H1 (cell line): ENCODE measurements around the gene MAP3K13. TPM values are rescaled to one million over a fixed set of nuclear protein-coding genes. Genes with fewer than 3 reads are reported as not detected.

Experiments used
- CTCF ChIA-PET: fragments of 300-600 bp; sonication (Branson Sonifier 250); formaldehyde crosslinking; loops from one replicate; lab custom pipeline; 2021; ENCODE audit not compliant: partially characterized antibody; lab: Charles Lee
- POLR2A ChIA-PET: fragments of 300-600 bp; sonication (Branson Sonifier 250); formaldehyde crosslinking; loops from one replicate; lab custom pipeline; 2021; ENCODE audit warnings: inconsistent platforms; ENCODE audit not compliant: partially characterized antibody; lab: Charles Lee
- DNase-seq, 2 experiments: peaks; one replicate each; pipeline versions ENCODE4 v3.0.0 to v3.0.0-alpha.2; 2010 to 2022; ENCODE audit warnings: low spot score in 2 of 2, low read depth in 1 of 2, mixed read lengths in 1 of 2
- FAIRE-seq: peaks from 2 replicates; lab custom pipeline; 2011; peaks lifted over from hg19 to GRCh38; lab: Jason Lieb, UNC
- H2AFZ ChIP-seq: 2 replicates; pipeline ENCODE4 v1.8.1; 2012; ENCODE audit warnings: low read length, inconsistent platforms
- H2AK5ac ChIP-seq: 2 replicates; pipeline ENCODE4 v1.6.1; 2013; ENCODE audit warnings: low read depth, low read length
- H2BK120ac ChIP-seq: replicated peaks from 2 replicates; pipeline ENCODE3; 2013; ENCODE audit warnings: low read depth, low read length, inconsistent platforms
- H2BK12ac ChIP-seq: 2 replicates; pipeline ENCODE4 v1.6.1; 2013; ENCODE audit warnings: low read depth, low read length
- H2BK15ac ChIP-seq: 2 replicates; pipeline ENCODE4 v1.6.1; 2013; ENCODE audit warnings: low read length
- H2BK20ac ChIP-seq: 2 replicates; pipeline ENCODE4 v1.6.1; 2013; ENCODE audit warnings: low read length
- H2BK5ac ChIP-seq: 2 replicates; pipeline ENCODE4 v1.6.1; 2013; ENCODE audit warnings: low read depth, low read length
- H3K14ac ChIP-seq: 2 replicates; pipeline ENCODE4 v1.6.1; 2013; ENCODE audit warnings: inconsistent platforms; ENCODE audit not compliant: insufficient read length
- H3K18ac ChIP-seq: 2 replicates; pipeline ENCODE4 v1.6.1; 2013; ENCODE audit warnings: low read length; ENCODE audit errors: extremely low read depth
- H3K23ac ChIP-seq: 2 replicates; pipeline ENCODE4 v1.6.1; 2013; ENCODE audit warnings: inconsistent platforms; ENCODE audit not compliant: insufficient read length
- H3K23me2 ChIP-seq: 2 replicates; pipeline ENCODE4 v1.6.1; 2013; ENCODE audit warnings: low read depth, low read length
- H3K27ac ChIP-seq: 2 replicates; pipeline ENCODE4 v1.6.1; 2011; ENCODE audit warnings: low read depth, low read length, inconsistent platforms
- H3K27me3 ChIP-seq, 4 experiments: replicated peaks in 1 of 4; 1 replicate in 1 of 4; 2 replicates in 3 of 4; pipeline versions ENCODE4 v1.6.1 to v1.8.1; 2011 to 2013; ENCODE audit warnings: low read length in 3 of 4, mild to moderate bottlenecking in 3 of 4, inconsistent platforms in 2 of 4, mixed read lengths in 2 of 4, moderate library complexity in 1 of 4; ENCODE audit not compliant: control insufficient read depth in 3 of 4, insufficient read depth in 3 of 4; ENCODE audit errors: extremely low read depth in 1 of 4
- H3K36me3 ChIP-seq, 4 experiments: 2 replicates each; pipeline versions ENCODE4 v1.6.1 to v1.8.1; 2011 to 2013; ENCODE audit warnings: mild to moderate bottlenecking in 4 of 4, low read length in 3 of 4, moderate library complexity in 2 of 4, control low read depth in 1 of 4, inconsistent platforms in 1 of 4; ENCODE audit not compliant: insufficient read depth in 4 of 4, control insufficient read depth in 2 of 4
- H3K4ac ChIP-seq: replicated peaks from 2 replicates; pipeline ENCODE3; 2013; ENCODE audit warnings: low read length, low read depth, mixed read lengths, inconsistent platforms; ENCODE audit not compliant: insufficient read length
- H3K4me1 ChIP-seq, 4 experiments: replicated peaks in 1 of 4; 1 replicate in 1 of 4; 2 replicates in 3 of 4; pipeline versions ENCODE4 v1.6.1 to v1.8.1; 2011 to 2013; ENCODE audit warnings: low read length in 3 of 4, inconsistent platforms in 2 of 4, mixed read lengths in 1 of 4; ENCODE audit not compliant: insufficient read depth in 4 of 4, control insufficient read depth in 3 of 4
- H3K4me2 ChIP-seq, 2 experiments: 2 replicates each; pipeline versions ENCODE4 v1.6.1 to v1.8.1; 2011 to 2013; ENCODE audit warnings: low read depth in 2 of 2, low read length in 2 of 2, control low read depth in 1 of 2, inconsistent platforms in 1 of 2, mild to moderate bottlenecking in 1 of 2; ENCODE audit not compliant: insufficient read depth in 1 of 2
- H3K4me3 ChIP-seq, 4 experiments: fragments of 200-600, 300-600 bp in 1 of 4; sonication (generic), shearing (Covaris generic), sonication (Bioruptor Twin) in 1 of 4; 2 replicates each; pipeline versions ENCODE4 v1.5.1 to v1.8.1; 2011 to 2016; ENCODE audit warnings: low read length in 4 of 4, low read depth in 3 of 4, control low read depth in 2 of 4, inconsistent platforms in 2 of 4, mild to moderate bottlenecking in 2 of 4, mixed read lengths in 1 of 4, moderate library complexity in 1 of 4; ENCODE audit not compliant: insufficient read depth in 2 of 4; ENCODE audit errors: extremely low read depth in 1 of 4
- H3K56ac ChIP-seq: replicated peaks from 2 replicates; pipeline ENCODE3; 2013; ENCODE audit warnings: low read depth, mild to moderate bottlenecking, mixed read lengths, low read length, inconsistent platforms; ENCODE audit not compliant: insufficient read length
- H3K79me1 ChIP-seq: 2 replicates; pipeline ENCODE4 v1.6.1; 2013; ENCODE audit warnings: low read depth, low read length, control low read depth
- H3K79me2 ChIP-seq, 2 experiments: 2 replicates each; pipeline versions ENCODE4 v1.6.1 to v1.8.1; 2012 to 2013; ENCODE audit warnings: low read length in 2 of 2, mild to moderate bottlenecking in 2 of 2, inconsistent platforms in 1 of 2; ENCODE audit not compliant: insufficient read depth in 2 of 2, control insufficient read depth in 1 of 2
- H3K9ac ChIP-seq, 4 experiments: replicated peaks in 1 of 4; 1 replicate in 1 of 4; 2 replicates in 3 of 4; pipeline versions ENCODE4 v1.6.1 to v1.8.1; 2011 to 2013; ENCODE audit warnings: low read depth in 3 of 4, low read length in 3 of 4, control low read depth in 2 of 4, mild to moderate bottlenecking in 2 of 4, moderate library complexity in 2 of 4, inconsistent platforms in 1 of 4; ENCODE audit errors: extremely low read depth in 1 of 4
- H3K9me3 ChIP-seq, 2 experiments: 2 replicates each; pipeline versions ENCODE4 v1.6.1 to v1.8.1; 2012 to 2013; ENCODE audit warnings: mild to moderate bottlenecking in 2 of 2, moderate library complexity in 2 of 2, control low read depth in 1 of 2, inconsistent platforms in 1 of 2, low read depth in 1 of 2, low read length in 1 of 2, mixed read lengths in 1 of 2; ENCODE audit not compliant: insufficient read depth in 2 of 2
- H4K20me1 ChIP-seq, 2 experiments: replicated peaks in 1 of 2; 2 replicates each; pipeline versions ENCODE3 to v1.8.1; 2011 to 2013; ENCODE audit warnings: inconsistent platforms in 2 of 2, low read length in 2 of 2, mild to moderate bottlenecking in 1 of 2; ENCODE audit not compliant: insufficient read depth in 2 of 2, control insufficient read depth in 1 of 2
- H4K5ac ChIP-seq: 2 replicates; pipeline ENCODE4 v1.6.1; 2013; ENCODE audit warnings: low read length, low read depth, mixed read lengths, inconsistent platforms; ENCODE audit not compliant: insufficient read length
- H4K8ac ChIP-seq: 2 replicates; pipeline ENCODE4 v1.8.0; 2013; ENCODE audit warnings: mild to moderate bottlenecking, moderate library complexity, low read length, inconsistent platforms; ENCODE audit not compliant: insufficient read depth; ENCODE audit errors: extremely low read depth
- H4K91ac ChIP-seq: replicated peaks from 2 replicates; pipeline ENCODE3; 2013; ENCODE audit warnings: low read length, mixed read lengths, inconsistent platforms; ENCODE audit not compliant: insufficient read length
- BRCA1 ChIP-seq: IDR thresholded peaks from 2 replicates; pipeline ENCODE4 v1.6.1; 2012; ENCODE audit warnings: low read depth, low read length, improper control_type of control experiment
- CBX8 ChIP-seq: fragments of 300-800, 300-1000 bp; sonication (generic); IDR thresholded peaks from 2 replicates; pipeline ENCODE4 v1.7.1; 2016; ENCODE audit warnings: low read depth, low read length, borderline replicate concordance
- CEBPB ChIP-seq: IDR thresholded peaks from 2 replicates; pipeline ENCODE4 v1.6.1; 2012; ENCODE audit warnings: low read depth, low read length
- CHD2 ChIP-seq: IDR thresholded peaks from 2 replicates; pipeline ENCODE4 v1.6.1; 2012; ENCODE audit warnings: low read length, improper control_type of control experiment
- KDM1A ChIP-seq: fragments of 200-600, 300-600 bp; sonication (generic); IDR thresholded peaks from 2 replicates; pipeline ENCODE4 v1.7.1; 2016; ENCODE audit warnings: mild to moderate bottlenecking, low read length, borderline replicate concordance
- NANOG ChIP-seq: IDR thresholded peaks from 2 replicates; pipeline ENCODE4 v1.6.1; 2011; ENCODE audit warnings: low read length, low read depth, mild to moderate bottlenecking, inconsistent platforms; ENCODE audit not compliant: insufficient read depth, poor library complexity, severe bottlenecking
- TAF7 ChIP-seq: optimal IDR thresholded peaks from 2 replicates; pipeline ENCODE3; 2011; ENCODE audit warnings: low read depth, mild to moderate bottlenecking, inconsistent platforms, low read length, moderate library complexity, borderline replicate concordance
- WGBS, 2 experiments: shearing (Covaris generic) in 1 of 2; methylation state at CpG; one replicate each; pipeline versions ENCODE4 v1.1.6 to v1.1.7; 2013 to 2015; ENCODE audit warnings: low lambda C conversion rate in 2 of 2, mixed read lengths in 2 of 2, inconsistent platforms in 1 of 2, low coverage in 1 of 2, missing lambda C conversion rate in 1 of 2; ENCODE audit not compliant: insufficient replicate concordance in 2 of 2, insufficient coverage in 1 of 2, insufficient read length in 1 of 2; ENCODE audit errors: extremely low coverage in 1 of 2, missing lambda C conversion rate in 1 of 2; 5-methylcytosine and 5-hydroxymethylcytosine counted together
- polyA plus RNA-seq, 7 experiments: library from polyadenylated mRNA; depleted of rRNA in 3 of 7; stranded (reverse) in 5 of 7; unstranded in 2 of 7; fragments of >200 nt in 5 of 7; fragments of 200-250 nt in 2 of 7; gene quantifications; 1 replicate in 5 of 7; 2 replicates in 1 of 7; 4 replicates in 1 of 7; pipeline versions ENCODE4 v1.2.1 to v1.2.3, GENCODE V29; 2011 to 2013; ENCODE audit warnings: missing spikeins in 2 of 7, mixed read lengths in 2 of 7
- total RNA-seq: library from RNA; stranded (reverse); fragmentation: NEBNext Ultra II Directional; extraction: Animal tissue kit (Norgen Biotek cat#: 25700); gene quantifications from 2 replicates; pipeline ENCODE4 v1.2.1, GENCODE V29; 2021

MAP3K13 gene
- total and polyA plus RNA-seq, 2 of the 8 experiments (the other 6 are each of a cell fraction or from before 2014, with no cell fraction given) = 6.8 to 17.9 TPM

- Histone ChIP-seq H4K91ac (no peak overlapping the region), H2AK5ac (no peak overlapping the region), H3K27me3 (no peaks in the 10 kb centered on the region), H3K36me3 (no peaks in the 10 kb centered on the region), H2BK5ac (no peak overlapping the region), H3K27ac (no peak overlapping the region), H4K5ac (no peak overlapping the region), H3K79me2 (no peaks in the 10 kb centered on the region)
- CTCF ChIA-PET = interaction anchor here (1.0 to 1.2 kb wide), 2 partner anchors 8 to 34 kb away, joined by 3 to 4 read pairs; no protein-coding TSS in a partner anchor
- POLR2A ChIA-PET = no interaction called here
- TF ChIP-seq TAF7 (no peak), NANOG (no peak), KDM1A (no peak), CEBPB (no peak), CBX8 (no peak), BRCA1 (no peak), CHD2 (no peak)
- TF ChIP-seq, all 59 proteins: peak for 0
- no peak overlapping the region for H3K14ac ChIP-seq
- no peak overlapping the region for H4K8ac ChIP-seq
- H3K23ac ChIP-seq = no peak overlapping the region
- no peak overlapping the region for H3K9ac ChIP-seq
- H3K79me1 ChIP-seq = no peaks in the 10 kb centered on the region
- H2AFZ ChIP-seq = no peak overlapping the region
- FAIRE-seq = no peak
- 89% methylated on average over 7 of the region's 7 CpGs; no CpG with 5 or more reads in 1 of the 2 experiments for WGBS, 2 experiments
- H4K20me1 ChIP-seq = no peaks in the 10 kb centered on the region
- H3K4me3 ChIP-seq = no peak overlapping the region
- H3K18ac ChIP-seq = no peak overlapping the region
- H3K56ac ChIP-seq = no peak overlapping the region
- DNase-seq = no peak
- H3K4ac ChIP-seq = no peak overlapping the region
- no peak overlapping the region for H2BK20ac ChIP-seq
- no peak overlapping the region for H3K4me2 ChIP-seq
- no peak overlapping the region for H2BK12ac ChIP-seq
- no peak overlapping the region for H2BK15ac ChIP-seq
- H2BK120ac ChIP-seq = no peak overlapping the region
- H3K9me3 ChIP-seq = peaks cover 0 to 4% of the 10 kb centered on the region in 2 experiments; a peak in 1 of 4 replicates
- no peaks in the 10 kb centered on the region for H3K4me1 ChIP-seq
- H3K23me2 ChIP-seq = no peaks in the 10 kb centered on the region
Observed at GRCh38 chr3:185342459-185343174, 20.3 kb upstream of the MAP3K13 start.
